HL-60 (cell line): Measurements from ENCODE around the gene MDP1.

Experiments
- GABPA ChIP-seq: IDR thresholded peaks from 2 replicates; pipeline ENCODE4 v1.6.1; 2012; ENCODE audit warnings: low read depth
- POLR2AphosphoS5 ChIP-seq: IDR thresholded peaks from 2 replicates; pipeline ENCODE4 v1.6.1; 2012; ENCODE audit warnings: low read depth
- TF ChIP-seq, protein P1 (sequence below): IDR thresholded peaks from one replicate; pipeline ENCODE4 v1.5.1; 2011; ENCODE audit warnings: low read length, control low read depth, inconsistent platforms; ENCODE audit not compliant: insufficient read depth
- TF ChIP-seq, protein P2 (sequence below): IDR thresholded peaks from 2 replicates; pipeline ENCODE4 v1.6.1; 2012; ENCODE audit warnings: low read depth; ENCODE audit not compliant: insufficient replicate concordance

DNA sequence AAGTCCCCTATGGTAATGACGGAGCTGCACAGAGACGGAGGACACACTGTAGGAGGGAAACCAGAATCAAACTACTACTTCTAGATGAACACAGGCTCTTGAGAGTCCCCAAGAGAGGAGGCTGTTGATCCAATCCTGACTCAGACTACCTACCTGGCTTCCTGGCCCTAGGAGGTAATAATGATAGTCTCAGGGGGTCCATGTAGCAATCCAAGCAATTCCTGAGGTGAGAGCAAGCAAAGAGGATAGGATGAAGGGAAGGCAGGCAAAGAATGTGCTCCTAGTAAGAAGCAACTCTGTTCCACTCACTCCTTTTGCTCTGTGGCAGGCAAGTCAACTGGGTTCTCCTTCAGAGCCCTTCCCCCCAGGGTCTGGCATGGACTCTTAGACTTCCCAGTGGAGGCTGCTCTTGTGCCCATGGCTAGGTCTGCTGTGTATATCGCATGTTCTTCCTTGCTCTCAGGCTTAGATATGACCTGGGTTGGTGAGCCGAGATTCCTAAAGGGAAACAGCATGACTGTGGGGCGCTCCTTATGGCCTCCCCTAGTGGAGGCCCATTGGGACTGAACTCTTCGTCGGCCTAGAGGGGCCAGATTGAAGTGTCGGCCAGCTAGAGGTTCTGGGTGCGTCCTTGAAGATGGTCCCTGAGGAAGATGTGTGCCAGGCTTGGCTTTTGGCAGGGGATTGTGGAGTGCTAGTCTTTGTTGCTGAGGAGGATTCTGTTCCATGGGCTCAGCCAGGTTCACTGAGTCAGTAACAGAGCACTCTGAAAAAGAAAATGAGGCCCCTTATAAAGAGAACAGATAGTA, 24.4 kb upstream of the MDP1 start:
- TF ChIP-seq, protein P1, sequence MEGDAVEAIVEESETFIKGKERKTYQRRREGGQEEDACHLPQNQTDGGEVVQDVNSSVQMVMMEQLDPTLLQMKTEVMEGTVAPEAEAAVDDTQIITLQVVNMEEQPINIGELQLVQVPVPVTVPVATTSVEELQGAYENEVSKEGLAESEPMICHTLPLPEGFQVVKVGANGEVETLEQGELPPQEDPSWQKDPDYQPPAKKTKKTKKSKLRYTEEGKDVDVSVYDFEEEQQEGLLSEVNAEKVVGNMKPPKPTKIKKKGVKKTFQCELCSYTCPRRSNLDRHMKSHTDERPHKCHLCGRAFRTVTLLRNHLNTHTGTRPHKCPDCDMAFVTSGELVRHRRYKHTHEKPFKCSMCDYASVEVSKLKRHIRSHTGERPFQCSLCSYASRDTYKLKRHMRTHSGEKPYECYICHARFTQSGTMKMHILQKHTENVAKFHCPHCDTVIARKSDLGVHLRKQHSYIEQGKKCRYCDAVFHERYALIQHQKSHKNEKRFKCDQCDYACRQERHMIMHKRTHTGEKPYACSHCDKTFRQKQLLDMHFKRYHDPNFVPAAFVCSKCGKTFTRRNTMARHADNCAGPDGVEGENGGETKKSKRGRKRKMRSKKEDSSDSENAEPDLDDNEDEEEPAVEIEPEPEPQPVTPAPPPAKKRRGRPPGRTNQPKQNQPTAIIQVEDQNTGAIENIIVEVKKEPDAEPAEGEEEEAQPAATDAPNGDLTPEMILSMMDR: no peak
- TF ChIP-seq, protein P2, sequence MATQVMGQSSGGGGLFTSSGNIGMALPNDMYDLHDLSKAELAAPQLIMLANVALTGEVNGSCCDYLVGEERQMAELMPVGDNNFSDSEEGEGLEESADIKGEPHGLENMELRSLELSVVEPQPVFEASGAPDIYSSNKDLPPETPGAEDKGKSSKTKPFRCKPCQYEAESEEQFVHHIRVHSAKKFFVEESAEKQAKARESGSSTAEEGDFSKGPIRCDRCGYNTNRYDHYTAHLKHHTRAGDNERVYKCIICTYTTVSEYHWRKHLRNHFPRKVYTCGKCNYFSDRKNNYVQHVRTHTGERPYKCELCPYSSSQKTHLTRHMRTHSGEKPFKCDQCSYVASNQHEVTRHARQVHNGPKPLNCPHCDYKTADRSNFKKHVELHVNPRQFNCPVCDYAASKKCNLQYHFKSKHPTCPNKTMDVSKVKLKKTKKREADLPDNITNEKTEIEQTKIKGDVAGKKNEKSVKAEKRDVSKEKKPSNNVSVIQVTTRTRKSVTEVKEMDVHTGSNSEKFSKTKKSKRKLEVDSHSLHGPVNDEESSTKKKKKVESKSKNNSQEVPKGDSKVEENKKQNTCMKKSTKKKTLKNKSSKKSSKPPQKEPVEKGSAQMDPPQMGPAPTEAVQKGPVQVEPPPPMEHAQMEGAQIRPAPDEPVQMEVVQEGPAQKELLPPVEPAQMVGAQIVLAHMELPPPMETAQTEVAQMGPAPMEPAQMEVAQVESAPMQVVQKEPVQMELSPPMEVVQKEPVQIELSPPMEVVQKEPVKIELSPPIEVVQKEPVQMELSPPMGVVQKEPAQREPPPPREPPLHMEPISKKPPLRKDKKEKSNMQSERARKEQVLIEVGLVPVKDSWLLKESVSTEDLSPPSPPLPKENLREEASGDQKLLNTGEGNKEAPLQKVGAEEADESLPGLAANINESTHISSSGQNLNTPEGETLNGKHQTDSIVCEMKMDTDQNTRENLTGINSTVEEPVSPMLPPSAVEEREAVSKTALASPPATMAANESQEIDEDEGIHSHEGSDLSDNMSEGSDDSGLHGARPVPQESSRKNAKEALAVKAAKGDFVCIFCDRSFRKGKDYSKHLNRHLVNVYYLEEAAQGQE: no peak
- TF ChIP-seq POLR2AphosphoS5: no peak
- no peak for TF ChIP-seq GABPA
